HepG2 (cell line): ENCODE data around the gene ATR. TPM values are rescaled to one million over a fixed set of nuclear protein-coding genes. Genes with fewer than 3 reads are reported as not detected.

ENCODE experiments used
- ASH2L ChIP-seq: fragments of 300-600, 200-600 bp; sonication (generic); IDR thresholded peaks from 2 replicates; pipeline ENCODE4 v1.7.0; 2017; ENCODE audit warnings: low read depth, mild to moderate bottlenecking, moderate library complexity, mixed read lengths, low read length; ENCODE audit not compliant: insufficient read length
- IKZF1 ChIP-seq: fragments of 450-650 bp; IDR thresholded peaks from 2 replicates; pipeline ENCODE4 v1.7.1; 2016
- IRF9 ChIP-seq: sonication (generic); formaldehyde crosslinking; IDR thresholded peaks from 2 replicates; pipeline ENCODE4 v1.8.0; 2022; ENCODE audit warnings: missing genetic modification reagents, mild to moderate bottlenecking, borderline replicate concordance
- LBX2 ChIP-seq: sonication (generic); formaldehyde crosslinking; IDR thresholded peaks from 2 replicates; pipeline ENCODE4 v1.5.0; 2020; ENCODE audit warnings: missing genetic modification reagents, mild to moderate bottlenecking, borderline replicate concordance
- RFX5 ChIP-seq: IDR thresholded peaks from 2 replicates; pipeline ENCODE4 v1.6.1; 2011; ENCODE audit warnings: low read depth, low read length, improper control_type of control experiment
- THAP11 ChIP-seq: IDR thresholded peaks from 2 replicates; pipeline ENCODE4 v1.6.1; 2016; ENCODE audit warnings: missing biosample characterization, missing genetic modification reagents
- U2AF2 ChIP-seq: fragments of 200-400 bp; formaldehyde crosslinking; IDR thresholded peaks from 2 replicates; pipeline ENCODE4 v1.6.1; 2017; ENCODE audit warnings: low read depth, mild to moderate bottlenecking, low read length
- ZFYVE20 ChIP-seq: sonication (generic); formaldehyde crosslinking; IDR thresholded peaks from 2 replicates; pipeline ENCODE4 v1.8.0; 2023; ENCODE audit warnings: low read depth, mild to moderate bottlenecking, moderate library complexity, missing genetic modification reagents, borderline replicate concordance
- ZHX2 ChIP-seq, 2 experiments: sonication (generic) in 1 of 2; formaldehyde crosslinking in 1 of 2; IDR thresholded peaks; 2 replicates each; pipeline versions ENCODE4 v1.6.1 to v1.9.0; 2014 to 2022; ENCODE audit warnings: antibody characterized with exemption in 1 of 2, borderline replicate concordance in 1 of 2, inconsistent platforms in 1 of 2, low read depth in 1 of 2, missing genetic modification reagents in 1 of 2
- ZNF3 ChIP-seq: IDR thresholded peaks from 2 replicates; pipeline ENCODE4 v1.7.0; 2017; ENCODE audit warnings: inconsistent platforms
- ZNF609 ChIP-seq: sonication (generic); formaldehyde crosslinking; IDR thresholded peaks from 2 replicates; pipeline ENCODE4 v1.4.0; 2020; ENCODE audit warnings: mild to moderate bottlenecking, missing genetic modification reagents, borderline replicate concordance
- ZNF614 ChIP-seq: IDR thresholded peaks from 2 replicates; pipeline ENCODE4 v1.6.1; 2018; ENCODE audit warnings: missing biosample characterization, missing genetic modification reagents, inconsistent platforms, borderline replicate concordance
- ZNF639 ChIP-seq: conservative IDR thresholded peaks from 2 replicates; pipeline ENCODE4 v1.6.1; 2018; ENCODE audit warnings: missing genetic modification reagents
- polyA plus RNA-seq, 8 experiments: library from polyadenylated mRNA; depleted of rRNA in 3 of 8; stranded (reverse) in 7 of 8; unstranded in 1 of 8; fragments of >200 nt; fragmentation: Illumina TruSeq in 4 of 8; extraction: Trizol in 4 of 8; gene quantifications; 2 replicates each; pipeline versions ENCODE4 v1.2.1 to v1.2.3, GENCODE V29; 2011 to 2016; ENCODE audit warnings: low read depth in 4 of 8, missing spikeins in 1 of 8, mixed read lengths in 1 of 8; ENCODE audit not compliant: insufficient read depth in 1 of 8
- total RNA-seq, 5 experiments: library from RNA; depleted of rRNA; stranded (reverse); fragments of >200 nt; fragmentation: Illumina TruSeq; extraction: Trizol; gene quantifications; 2 replicates each; pipeline ENCODE4 v1.2.3, GENCODE V29; 2016; ENCODE audit warnings: low read depth in 1 of 5

ATR gene
- total and polyA plus RNA-seq, 2 of the 13 experiments (the other 11 are each of a cell fraction or from before 2014, with no cell fraction given): 6.6 to 17.0 TPM

- TF ChIP-seq ZNF639: no peak; the same call in 1 of the 2 replicates
- no peak for TF ChIP-seq IKZF1
- no peak for TF ChIP-seq ZNF609
- peak; percentile 66; the same call in 1 of the 2 replicates for TF ChIP-seq IRF9 (CRISPR knock-in tag)
- peak; percentile 80 for TF ChIP-seq ZNF614 (CRISPR knock-in tag)
- peak; percentile 86 for TF ChIP-seq THAP11
- peak; percentile 94 for TF ChIP-seq ASH2L
- TF ChIP-seq ZHX2 (IDR thresholded peaks at IDR 0.05; ENCODE audit: low read depth): 0 out of 2 replicates have a peak, but pooled peaks have one; percentile 44
- TF ChIP-seq ZHX2 (CRISPR knock-in tag; IDR thresholded peaks at IDR 0.05; ENCODE audit: borderline replicate concordance): no peak
- no peak for TF ChIP-seq U2AF2
- TF ChIP-seq ZFYVE20 (CRISPR knock-in tag): no peak
- no peak for TF ChIP-seq LBX2 (CRISPR knock-in tag)
- TF ChIP-seq ZNF3 (CRISPR knock-in tag): no peak
- TF ChIP-seq RFX5: no peak
These were observed 17.6 kb upstream of the ATR start, which contains the start of gene PLS1 (continued) for GRCh38 chr3:142595951-142596725.
